ENCODE results near the gene SPATS2L.

The SPATS2L gene

GRCh38 chr2:200306196-200306930 is at the start of gene SPATS2L:
TSS of gene SPATS2L (plus strand) at chr2:200306693. CDS start at chr2:200389245, 82,552 bp downstream.
- peak; percentile 71 to 78 for DNase-seq

DNA sequence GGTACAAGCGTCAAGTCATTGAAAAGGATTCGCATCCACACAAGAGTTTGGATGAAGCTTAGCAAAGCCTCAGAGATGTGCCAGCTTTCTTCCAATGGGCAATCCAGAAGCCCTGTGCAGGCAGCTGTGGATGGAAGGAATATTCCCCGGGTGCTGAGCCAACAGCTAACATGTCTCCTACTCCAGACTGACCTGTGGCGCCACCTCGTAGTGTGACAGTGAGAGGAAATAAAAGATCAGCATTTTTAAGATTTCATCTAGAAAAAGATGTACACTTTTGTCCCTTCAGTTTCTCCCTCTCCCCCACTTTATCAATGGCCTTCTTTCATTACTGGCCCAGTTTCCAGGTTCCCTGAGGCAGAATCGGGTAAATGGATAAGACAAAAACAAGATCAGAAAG is 48.9 kb upstream of the SPATS2L start:
- DNase-seq = no peak

GRCh38 chr2:200258081-200258480 is 48.4 kb upstream of the SPATS2L start:
- no peak for DNase-seq

GRCh38 chr2:200258881-200259576 is 47.5 kb upstream of the SPATS2L start:
- no peak for DNase-seq

- DNase-seq = no peak
Measured at GRCh38 chr2:200259577-200259957, 46.9 kb upstream of the SPATS2L start.

- DNase-seq = no peak
Measured at GRCh38 chr2:200262047-200262446, 44.4 kb upstream of the SPATS2L start.

DNA sequence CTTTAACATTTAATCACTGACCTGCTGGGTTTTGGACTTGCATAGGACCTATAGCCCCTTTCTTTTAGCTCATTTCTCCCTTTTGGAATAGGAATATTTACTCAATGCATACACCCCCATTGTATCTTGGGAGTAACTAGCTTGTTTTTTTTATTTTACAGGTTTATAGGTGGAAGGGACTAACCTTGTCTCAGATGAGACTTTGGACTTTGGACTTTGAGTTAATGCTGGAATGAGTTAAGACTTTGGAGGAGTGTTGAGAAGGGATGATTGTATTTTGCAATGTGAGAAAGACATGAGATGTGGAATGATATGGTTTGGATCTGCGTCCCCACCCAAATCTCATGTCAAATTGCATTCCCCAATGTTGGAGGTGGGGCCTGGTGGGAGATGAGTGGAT is 43.2 kb upstream of the SPATS2L start:
- DNase-seq = no peak

DNA sequence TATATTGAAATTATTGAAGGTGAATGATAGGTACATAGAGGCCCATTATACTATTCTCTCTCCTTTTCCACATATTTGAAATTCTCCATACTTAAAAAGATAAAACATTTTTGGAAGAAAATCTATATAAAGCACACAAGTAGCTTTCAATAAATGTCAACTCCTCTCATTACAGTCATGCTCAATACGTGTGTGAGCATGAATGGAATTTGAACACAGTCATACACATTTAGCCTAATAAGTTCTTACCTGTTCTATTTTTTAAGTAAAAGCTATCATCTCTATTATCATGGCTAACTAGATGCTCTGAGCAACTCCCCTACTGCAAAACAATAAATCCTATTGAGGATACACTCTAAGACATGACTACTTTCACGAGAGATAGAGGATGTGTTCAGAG is 41.9 kb upstream of the SPATS2L start:
- no peak for DNase-seq

DNA sequence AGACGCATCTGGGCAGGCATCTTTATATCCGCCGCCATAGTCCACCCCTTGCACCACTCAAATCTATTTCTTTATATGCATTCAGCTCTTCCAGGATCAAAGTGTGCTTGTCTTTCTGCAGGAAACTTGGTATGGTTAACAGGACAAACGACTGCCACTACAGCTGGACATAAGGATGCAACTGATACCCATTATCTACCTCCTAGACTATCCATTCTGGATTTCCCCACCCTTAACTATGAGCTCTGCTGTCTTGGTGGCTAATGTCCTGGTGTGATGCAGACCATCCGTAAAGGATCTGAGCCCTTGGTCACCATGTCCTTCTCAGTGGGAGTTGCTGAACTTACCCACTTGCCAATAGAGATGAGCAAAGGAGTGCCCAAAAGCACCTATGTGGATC is 40.1 kb upstream of the SPATS2L start:
- DNase-seq = no peak

DNA sequence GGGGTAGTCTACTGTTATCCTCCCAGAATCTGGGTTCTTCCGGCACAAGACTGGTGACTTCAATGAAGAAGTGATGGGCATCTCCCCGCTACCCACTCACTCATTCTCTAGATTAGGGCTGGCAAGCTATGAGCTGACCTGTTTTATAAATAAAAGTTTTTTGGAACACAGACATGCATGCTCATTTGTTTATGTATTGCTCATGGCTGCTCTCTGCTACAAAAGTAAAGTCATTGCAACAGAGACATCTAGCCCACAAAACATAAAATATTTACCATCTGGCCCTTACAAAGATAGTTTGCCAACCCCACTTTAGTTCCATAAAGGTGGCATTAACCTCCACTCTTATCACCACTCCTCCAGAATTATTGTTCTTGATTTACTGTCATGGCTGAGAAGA is 39.1 kb upstream of the SPATS2L start:
- no peak for DNase-seq

- DNase-seq = no peak
Measured at GRCh38 chr2:200270732-200271131, 35.8 kb upstream of the SPATS2L start.

GRCh38 chr2:200272320-200272719 is 34.2 kb upstream of the SPATS2L start:
- no peak for DNase-seq

DNA sequence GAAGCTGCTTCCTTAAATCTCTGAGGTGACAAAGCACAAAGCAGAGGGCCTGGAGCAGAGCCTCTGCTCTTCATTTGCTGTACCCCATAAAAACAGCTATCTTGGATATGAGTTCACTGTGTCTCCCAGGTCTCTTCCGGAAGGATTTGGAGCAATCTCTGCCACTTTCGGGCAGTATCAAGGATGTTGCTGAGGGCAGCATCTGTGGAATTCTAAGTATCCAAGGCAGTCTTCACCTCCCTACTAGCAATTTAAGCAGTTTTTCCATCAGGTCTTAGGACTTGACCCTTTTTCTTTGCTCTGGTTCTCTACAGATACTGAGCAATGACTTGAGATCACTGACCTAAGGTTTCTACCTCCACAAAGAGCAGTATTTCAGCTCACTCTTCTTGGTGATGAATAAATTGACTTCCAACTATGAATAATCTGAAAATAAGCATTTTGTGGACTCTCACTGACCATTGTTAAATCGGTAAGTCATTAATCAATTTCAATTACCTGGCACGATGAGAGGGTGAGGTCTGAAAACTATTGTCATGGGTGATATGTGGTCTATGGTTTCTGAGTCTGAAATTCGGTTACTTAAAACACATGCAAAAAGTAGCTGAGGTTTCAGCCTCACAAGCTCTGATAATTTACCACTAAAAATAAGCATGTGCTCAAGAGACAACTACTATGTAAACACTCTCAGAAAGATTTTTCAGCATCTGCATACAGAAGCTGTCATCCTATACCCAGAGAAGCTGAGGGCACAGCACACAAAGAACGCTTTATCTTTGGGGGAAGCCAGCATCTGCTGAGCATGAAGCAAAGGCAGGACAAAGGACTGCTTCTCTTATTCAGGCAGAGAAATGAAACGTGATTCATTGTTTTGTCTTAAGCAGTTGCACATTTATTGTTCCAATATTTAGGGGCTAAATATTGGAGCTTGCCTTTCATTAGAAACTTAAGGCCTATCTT is 32.1 kb upstream of the SPATS2L start:
- DNase-seq = peak; percentile 4 to 15

DNA sequence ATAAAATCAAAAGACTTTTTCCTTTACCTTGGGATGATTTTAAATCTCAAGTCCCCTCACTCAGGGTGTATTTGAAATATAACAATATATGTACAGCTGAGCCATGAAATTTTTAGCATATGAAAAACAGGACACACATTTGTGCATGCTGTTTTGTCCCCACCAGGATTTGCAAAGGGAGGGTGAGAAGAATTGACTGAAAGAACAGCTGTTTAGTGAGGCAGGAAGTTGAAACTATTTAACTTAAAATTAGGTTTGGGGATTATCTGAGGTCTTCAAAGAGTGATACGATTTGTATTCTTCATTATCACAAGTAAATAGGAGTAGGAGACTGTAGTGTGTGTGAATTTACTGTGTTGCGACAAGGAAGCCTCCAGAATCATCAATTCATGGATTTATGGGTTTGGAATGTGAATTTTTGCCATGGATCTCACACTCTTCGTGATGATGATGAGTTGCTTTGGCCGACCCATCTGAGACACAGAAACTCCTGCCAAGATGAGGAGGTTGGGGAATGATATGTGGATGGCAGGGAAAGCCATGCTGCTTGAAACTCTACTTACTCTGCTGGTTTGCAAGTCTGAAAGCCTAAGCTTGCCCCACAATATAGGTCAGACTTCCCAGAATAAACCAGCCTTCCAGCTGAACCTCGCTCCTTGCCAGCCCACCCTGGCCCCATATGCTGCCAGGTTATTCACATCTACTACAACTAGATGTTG is 31.0 kb upstream of the SPATS2L start:
- DNase-seq = no peak

- no peak for DNase-seq
Measured at GRCh38 chr2:200276472-200276871, 30.0 kb upstream of the SPATS2L start.

- no peak for DNase-seq
Measured at GRCh38 chr2:200278694-200279316, 27.7 kb upstream of the SPATS2L start.

DNA sequence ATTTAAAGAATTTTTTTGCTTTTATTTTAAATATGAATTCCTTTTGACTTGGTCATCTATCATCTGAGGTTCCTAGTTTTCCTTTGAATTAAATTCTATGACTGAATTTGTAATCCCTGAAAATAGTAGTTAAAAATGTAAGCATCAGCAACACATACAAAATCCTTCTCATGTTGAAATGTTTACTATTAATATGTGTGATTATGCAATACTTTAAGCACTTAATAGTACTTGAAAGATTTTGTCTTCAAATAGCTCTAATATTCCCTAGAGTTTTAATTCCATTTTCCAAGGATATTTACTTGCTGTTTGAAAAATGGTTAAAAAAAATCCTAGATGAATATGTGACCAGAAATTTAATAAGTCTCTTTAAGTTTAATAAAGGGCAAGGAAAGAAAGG is 26.6 kb upstream of the SPATS2L start:
- no peak for DNase-seq

GRCh38 chr2:200286578-200286977 is 19.9 kb upstream of the SPATS2L start:
- no peak for DNase-seq

DNA sequence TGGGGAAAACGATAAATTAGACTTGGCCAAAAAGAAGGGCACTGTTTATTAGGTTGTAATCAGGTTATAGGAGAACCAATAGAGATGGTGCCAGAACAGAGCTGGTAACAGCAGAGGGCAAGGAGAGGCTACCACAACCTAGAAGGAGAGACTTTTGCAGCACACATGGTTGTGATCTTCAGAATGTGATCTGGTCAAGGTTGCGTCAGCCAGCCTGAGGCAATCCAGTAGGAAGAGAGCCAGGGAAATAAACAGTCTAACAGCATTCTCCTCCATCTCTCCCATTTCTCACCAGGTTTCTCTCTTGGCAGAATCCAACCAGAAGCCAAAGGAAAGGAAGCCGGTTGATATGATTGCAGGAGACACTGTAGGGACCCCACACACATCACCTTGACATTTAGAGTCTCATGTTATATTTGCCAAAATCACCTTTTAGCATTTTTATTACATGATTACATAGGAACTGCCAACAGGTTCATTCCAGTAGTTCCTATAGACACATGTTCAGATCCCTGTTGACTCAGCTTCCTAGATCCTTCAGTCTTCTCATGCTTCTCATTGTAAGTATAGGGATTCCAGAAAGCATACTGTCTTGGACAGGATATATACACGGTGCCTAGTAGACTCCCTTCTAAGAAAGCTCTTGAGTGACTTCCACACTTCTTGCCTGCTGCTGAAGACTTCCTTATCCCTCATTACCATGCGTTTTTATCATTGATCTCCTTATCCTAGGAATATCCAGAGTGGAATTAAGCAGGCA is 17.6 kb upstream of the SPATS2L start:
- DNase-seq = no peak

- DNase-seq = no peak
Measured at GRCh38 chr2:200296118-200296517, 10.4 kb upstream of the SPATS2L start.

- no peak for DNase-seq
Measured at GRCh38 chr2:200297100-200297499, 9.4 kb upstream of the SPATS2L start.

All from hippocampal formation (tissue), 2 donors.